ENCODE measurements around the gene GMPPA. TPM values are rescaled to one million over a fixed set of nuclear protein-coding genes. Genes with fewer than 3 reads are reported as not detected.

GMPPA gene
- total and polyA plus RNA-seq, 9 of the 15 experiments (the other 6 are each of a cell fraction or from before 2014, with no cell fraction given) = 7.0 to 101 (median 66.7) TPM

- no peak for TF ChIP-seq CHAMP1 (IDR thresholded peaks at IDR 0.05)
- TF ChIP-seq E2F6 (IDR thresholded peaks at IDR 0.05; ENCODE audit: borderline replicate concordance in 1 of 2, extremely low read depth in 1 of 2, insufficient read depth in 1 of 2, insufficient read length in 1 of 2, low read depth in 1 of 2, low read length in 1 of 2, poor library complexity in 1 of 2, severe bottlenecking in 1 of 2) = peak in 1 of 2 experiments; percentile 60
- TF ChIP-seq GMEB1 (CRISPR knock-in tag; IDR thresholded peaks at IDR 0.05) = no peak
- TF ChIP-seq CTCF (IDR thresholded peaks at IDR 0.05 in 2 of 3, conservative IDR thresholded peaks at IDR 0.05 in 1 of 3; ENCODE audit: insufficient read depth in 2 of 3, low read depth in 1 of 3, low read length in 3 of 3) = 0 out of 6 replicates have a peak, but pooled peaks of 1 of the 3 experiments have one; percentile 24
- TF ChIP-seq DPF2 (IDR thresholded peaks at IDR 0.05) = no peak
- TF ChIP-seq ZSCAN29 (IDR thresholded peaks at IDR 0.05) = no peak
- 0 out of 2 replicates have a peak, but pooled peaks have one; percentile 27 for TF ChIP-seq FOXK1 (CRISPR knock-in tag; IDR thresholded peaks at IDR 0.05; ENCODE audit: borderline replicate concordance)
- no peak for TF ChIP-seq ZNF76 (CRISPR knock-in tag; IDR thresholded peaks at IDR 0.05; ENCODE audit: borderline replicate concordance)
- TF ChIP-seq PHTF2 (CRISPR knock-in tag; IDR thresholded peaks at IDR 0.05) = no peak
- no peak for TF ChIP-seq TFAM (CRISPR knock-in tag; conservative IDR thresholded peaks at IDR 0.05)
- TF ChIP-seq ZNF507 (tag; conservative IDR thresholded peaks at IDR 0.05) = no peak
- TF ChIP-seq PML (IDR thresholded peaks at IDR 0.05; ENCODE audit: low read length) = no peak
- TF ChIP-seq ZFPM2 (CRISPR knock-in tag; IDR thresholded peaks at IDR 0.05) = no peak
- TF ChIP-seq ZZZ3 (IDR thresholded peaks at IDR 0.05) = no peak
- no peak for TF ChIP-seq ELF1 (tag; IDR thresholded peaks at IDR 0.05)
- TF ChIP-seq GABPB2 (CRISPR knock-in tag; conservative IDR thresholded peaks at IDR 0.05) = no peak
These were observed 53.0 kb downstream of the GMPPA start (continued) for GRCh38 chr2:219551441-219552381.

Data from K562 (cell line).